ENCODE results near the gene CISD3. TPM values are rescaled to one million over a fixed set of nuclear protein-coding genes. Genes with fewer than 3 reads are reported as not detected.

CISD3 gene
- total and polyA plus RNA-seq, 4 donors, result 4.5 to 152 (median 37.3) TPM

- Histone ChIP-seq H3K4me1 (ENCODE audit: control insufficient read depth in 4 of 4, insufficient read depth in 4 of 4, low read length in 3 of 4) (peaks cover 0 to 4% (median 0%) of the 10 kb centered on the region in 4 donors), H3K27ac (ENCODE audit: low read depth in 1 of 2, low read length in 2 of 2) (no peak overlapping the region), H3K27me3 (ENCODE audit: control insufficient read depth in 4 of 4, insufficient read depth in 4 of 4, low read length in 3 of 4) (no peaks in the 10 kb centered on the region), H3K4me3 (ENCODE audit: low read depth in 1 of 3, low read length in 3 of 3) (no peak overlapping the region), H3K9ac (ENCODE audit: low read depth in 1 of 2, low read length in 2 of 2) (no peak overlapping the region), H3K9me3 (ENCODE audit: control insufficient read depth in 4 of 4, low read length in 3 of 4) (no peaks in the 10 kb centered on the region), H3K36me3 (ENCODE audit: control insufficient read depth in 4 of 4, insufficient read depth in 3 of 4, low read depth in 1 of 4, low read length in 3 of 4) (peaks cover 7 to 54% (median 15%) of the 10 kb centered on the region in 4 donors)
- 89% methylated on average over 18 of the region's 18 CpGs for WGBS
- TF ChIP-seq HNF4A (conservative IDR thresholded peaks at IDR 0.05) (no peak), FOXA1 (IDR thresholded peaks at IDR 0.05) (no peak), RXRA (IDR thresholded peaks at IDR 0.05) (no peak), ZBTB33 (IDR thresholded peaks at IDR 0.05) (no peak), GABPA (IDR thresholded peaks at IDR 0.05 in 1 of 2, conservative IDR thresholded peaks at IDR 0.05 in 1 of 2) (no peak), HNF4G (IDR thresholded peaks at IDR 0.05) (no peak), CTCF (IDR thresholded peaks at IDR 0.05; ENCODE audit: low read depth, low read length, missing input control) (no peak), FOXA2 (IDR thresholded peaks at IDR 0.05) (no peak), EGR1 (IDR thresholded peaks at IDR 0.05; ENCODE audit: low read depth in 2 of 2) (no peak), TAF1 (conservative IDR thresholded peaks at IDR 0.05) (no peak), RAD21 (IDR thresholded peaks at IDR 0.05) (no peak), ATF3 (IDR thresholded peaks at IDR 0.05) (no peak), REST (IDR thresholded peaks at IDR 0.05) (no peak), MAX (IDR thresholded peaks at IDR 0.05) (no peak), SP1 (IDR thresholded peaks at IDR 0.05) (no peak)
- no peak for DNase-seq (ENCODE audit: low spot score)
Measured at GRCh38 chr17:38716368-38717005, 13.7 kb upstream of the CISD3 start.

Data from liver (tissue), 9 donors.